Trophoblast cell (in vitro differentiated cells and primary cell): ENCODE measurements around the gene PPP1R1B.
A peak's percentile ranks its signal among the peaks of the same experiment; 100 is the strongest.

Experiments
- DNase-seq, 2 donors: peaks; one replicate each; pipeline ENCODE4 v3.0.0-alpha.2; 2016
- H2AFZ ChIP-seq: 2 replicates; pipeline ENCODE4 v1.6.1; 2013; ENCODE audit warnings: low read length, moderate library complexity, mild to moderate bottlenecking; ENCODE audit not compliant: insufficient read depth, poor library complexity
- H2AK5ac ChIP-seq: 2 replicates; pipeline ENCODE4 v1.6.1; 2013; ENCODE audit warnings: mild to moderate bottlenecking, low read length
- H2BK120ac ChIP-seq: 2 replicates; pipeline ENCODE4 v1.6.1; 2013; ENCODE audit warnings: low read length, mild to moderate bottlenecking, moderate library complexity; ENCODE audit not compliant: insufficient read depth, poor library complexity
- H2BK12ac ChIP-seq: 2 replicates; pipeline ENCODE4 v1.6.1; 2013; ENCODE audit warnings: mild to moderate bottlenecking, low read length, moderate library complexity
- H2BK5ac ChIP-seq: 2 replicates; pipeline ENCODE4 v1.6.1; 2013; ENCODE audit warnings: low read length, low read depth, moderate library complexity, mild to moderate bottlenecking; ENCODE audit not compliant: poor library complexity
- H3K14ac ChIP-seq: 2 replicates; pipeline ENCODE4 v1.6.1; 2013; ENCODE audit warnings: mild to moderate bottlenecking, low read length
- H3K18ac ChIP-seq: 2 replicates; pipeline ENCODE4 v1.6.1; 2013; ENCODE audit warnings: mild to moderate bottlenecking, low read length
- H3K23ac ChIP-seq: 2 replicates; pipeline ENCODE4 v1.6.1; 2013; ENCODE audit warnings: low read length
- H3K27ac ChIP-seq: 2 replicates; pipeline ENCODE4 v1.5.1; 2013; ENCODE audit warnings: low read depth, mild to moderate bottlenecking, inconsistent platforms, low read length, moderate library complexity
- H3K27me3 ChIP-seq: 2 replicates; pipeline ENCODE4 v1.6.1; 2013; ENCODE audit warnings: inconsistent platforms, mild to moderate bottlenecking, low read length, moderate library complexity; ENCODE audit not compliant: insufficient read depth
- H3K36me3 ChIP-seq, 2 experiments: 1 replicate in 1 of 2; 2 replicates in 1 of 2; pipeline ENCODE4 v1.6.1; 2013; ENCODE audit warnings: low read length in 2 of 2, mild to moderate bottlenecking in 2 of 2, moderate library complexity in 1 of 2; ENCODE audit not compliant: insufficient read depth in 2 of 2, control insufficient read depth in 1 of 2
- H3K4ac ChIP-seq: 2 replicates; pipeline ENCODE4 v1.6.1; 2013; ENCODE audit warnings: low read depth, mild to moderate bottlenecking, low read length, moderate library complexity
- H3K4me1 ChIP-seq, 2 experiments: 1 replicate in 1 of 2; 2 replicates in 1 of 2; pipeline ENCODE4 v1.6.1; 2013; ENCODE audit warnings: low read length in 2 of 2, mild to moderate bottlenecking in 2 of 2, moderate library complexity in 1 of 2; ENCODE audit not compliant: insufficient read depth in 2 of 2, control insufficient read depth in 1 of 2
- H3K4me2 ChIP-seq: 2 replicates; pipeline ENCODE4 v1.6.1; 2013; ENCODE audit warnings: inconsistent platforms, mild to moderate bottlenecking, low read length, moderate library complexity
- H3K4me3 ChIP-seq: 2 replicates; pipeline ENCODE4 v1.5.1; 2013; ENCODE audit warnings: mild to moderate bottlenecking, low read depth, low read length, inconsistent platforms
- H3K79me1 ChIP-seq: one replicate; pipeline ENCODE4 v1.6.1; 2013; ENCODE audit warnings: low read length
- H3K79me2 ChIP-seq: 2 replicates; pipeline ENCODE4 v1.6.1; 2013; ENCODE audit warnings: low read length, mild to moderate bottlenecking; ENCODE audit not compliant: control insufficient read depth, insufficient read depth, poor library complexity
- H3K9ac ChIP-seq: 2 replicates; pipeline ENCODE4 v1.6.1; 2013; ENCODE audit warnings: mild to moderate bottlenecking, low read length
- H3K9me3 ChIP-seq: 2 replicates; pipeline ENCODE4 v1.6.1; 2013; ENCODE audit warnings: low read depth, mild to moderate bottlenecking, control low read depth, inconsistent platforms, low read length; ENCODE audit not compliant: insufficient read depth
- H4K12ac ChIP-seq: 2 replicates; pipeline ENCODE4 v1.6.1; 2013; ENCODE audit warnings: low read depth, mild to moderate bottlenecking, low read length, moderate library complexity
- H4K8ac ChIP-seq: 2 replicates; pipeline ENCODE4 v1.6.1; 2013; ENCODE audit warnings: low read depth, mild to moderate bottlenecking, low read length, moderate library complexity
- H4K91ac ChIP-seq: one replicate; pipeline ENCODE4 v1.6.1; 2013; ENCODE audit warnings: low read depth, mild to moderate bottlenecking, low read length, moderate library complexity
- WGBS: extraction: QIAGEN DNeasy Blood & Tissue Kit; methylation state at CpG from one replicate; pipeline ENCODE4 v1.1.7; 2013; ENCODE audit warnings: missing lambda C conversion rate; ENCODE audit not compliant: insufficient read length, insufficient coverage; ENCODE audit errors: extremely low coverage; 5-methylcytosine and 5-hydroxymethylcytosine counted together

Gene PPP1R1B

GRCh38 chr17:39617446-39618245 is 9.1 kb upstream of the PPP1R1B start:
- H2AFZ ChIP-seq, result no peak overlapping the region
- H3K9ac ChIP-seq, result no peak overlapping the region
- no peak overlapping the region for H3K4ac ChIP-seq
- no peaks in the 10 kb centered on the region for H3K79me2 ChIP-seq
- H4K8ac ChIP-seq, result no peak overlapping the region
- H3K14ac ChIP-seq, result no peak overlapping the region
- peaks cover 47% of the 10 kb centered on the region for H3K27me3 ChIP-seq
- peak in 1 of 2 donors; percentile 36 for DNase-seq
- no peak overlapping the region for H2AK5ac ChIP-seq
- peak overlapping the region; percentile 39 for H3K4me3 ChIP-seq
- no peak overlapping the region for H4K91ac ChIP-seq
- peak overlapping the region; percentile 76 for H3K4me2 ChIP-seq
- H3K9me3 ChIP-seq, result peaks cover 6% of the 10 kb centered on the region
- WGBS, result no CpG with 5 or more reads among the region's 79 CpGs
- no peak overlapping the region for H2BK5ac ChIP-seq
- H2BK12ac ChIP-seq, result no peak overlapping the region
- H3K18ac ChIP-seq, result no peak overlapping the region
- H3K4me1 ChIP-seq, result peaks cover 2 to 3% of the 10 kb centered on the region in 2 experiments
- no peak overlapping the region for H3K27ac ChIP-seq
- no peaks in the 10 kb centered on the region for H3K36me3 ChIP-seq
- H2BK120ac ChIP-seq, result no peak overlapping the region
- H3K23ac ChIP-seq, result no peak overlapping the region
- H3K79me1 ChIP-seq, result no peaks in the 10 kb centered on the region
- H4K12ac ChIP-seq, result no peak overlapping the region

GRCh38 chr17:39618246-39618913 is 8.4 kb upstream of the PPP1R1B start:
- no peak overlapping the region for H4K91ac ChIP-seq
- peak overlapping the region; percentile 76 for H3K4me2 ChIP-seq
- no peak overlapping the region for H2AFZ ChIP-seq
- no peak overlapping the region for H4K12ac ChIP-seq
- no peak overlapping the region for H4K8ac ChIP-seq
- H2AK5ac ChIP-seq, result no peak overlapping the region
- H3K27ac ChIP-seq, result no peak overlapping the region
- no peak overlapping the region for H2BK120ac ChIP-seq
- H3K9me3 ChIP-seq, result peaks cover 6% of the 10 kb centered on the region
- H3K4ac ChIP-seq, result no peak overlapping the region
- DNase-seq, result peak in 1 of 2 donors; percentile 24
- no peak overlapping the region for H3K14ac ChIP-seq
- H3K79me1 ChIP-seq, result no peaks in the 10 kb centered on the region
- no CpG with 5 or more reads among the region's 33 CpGs for WGBS
- no peaks in the 10 kb centered on the region for H3K79me2 ChIP-seq
- no peak overlapping the region for H3K9ac ChIP-seq
- H3K23ac ChIP-seq, result no peak overlapping the region
- peaks cover 47% of the 10 kb centered on the region for H3K27me3 ChIP-seq
- H3K18ac ChIP-seq, result no peak overlapping the region
- H3K4me1 ChIP-seq, result peaks cover 2 to 3% of the 10 kb centered on the region in 2 experiments
- H2BK12ac ChIP-seq, result no peak overlapping the region
- H3K4me3 ChIP-seq, result no peak overlapping the region
- H3K36me3 ChIP-seq, result no peaks in the 10 kb centered on the region
- no peak overlapping the region for H2BK5ac ChIP-seq

GRCh38 chr17:39618956-39619785 is 7.6 kb upstream of the PPP1R1B start:
- Histone ChIP-seq H2BK12ac (no peak overlapping the region), H3K27me3 (peaks cover 43% of the 10 kb centered on the region), H3K4me2 (no peak overlapping the region), H3K27ac (no peak overlapping the region), H3K18ac (no peak overlapping the region), H3K79me2 (no peaks in the 10 kb centered on the region), H3K36me3 (no peaks in the 10 kb centered on the region), H3K4me3 (no peak overlapping the region), H3K4me1 (peaks cover 2 to 3% of the 10 kb centered on the region in 2 experiments), H4K8ac (no peak overlapping the region), H3K23ac (no peak overlapping the region), H3K14ac (no peak overlapping the region), H3K79me1 (no peaks in the 10 kb centered on the region), H2BK5ac (no peak overlapping the region), H3K4ac (no peak overlapping the region), H2BK120ac (no peak overlapping the region), H2AK5ac (no peak overlapping the region), H3K9me3 (peaks cover 3% of the 10 kb centered on the region), H3K9ac (no peak overlapping the region), H4K91ac (no peak overlapping the region), H2AFZ (no peak overlapping the region), H4K12ac (no peak overlapping the region)
- WGBS, result no CpG with 5 or more reads among the region's 13 CpGs
- no peak for DNase-seq

GRCh38 chr17:39619786-39620101 is 7.0 kb upstream of the PPP1R1B start:
- no peak overlapping the region for H3K4me2 ChIP-seq
- H3K18ac ChIP-seq, result no peak overlapping the region
- no peaks in the 10 kb centered on the region for H3K36me3 ChIP-seq
- H3K4ac ChIP-seq, result no peak overlapping the region
- H3K79me1 ChIP-seq, result no peaks in the 10 kb centered on the region
- no peak overlapping the region for H3K27ac ChIP-seq
- no peak overlapping the region for H4K12ac ChIP-seq
- no peak overlapping the region for H3K4me3 ChIP-seq
- H3K23ac ChIP-seq, result no peak overlapping the region
- WGBS, result no CpG with 5 or more reads among the region's 1 CpG
- no peak overlapping the region for H2BK5ac ChIP-seq
- H2AFZ ChIP-seq, result no peak overlapping the region
- peaks cover 3% of the 10 kb centered on the region for H3K9me3 ChIP-seq
- H3K27me3 ChIP-seq, result peaks cover 40% of the 10 kb centered on the region
- no peak overlapping the region for H2BK12ac ChIP-seq
- H4K91ac ChIP-seq, result no peak overlapping the region
- no peak overlapping the region for H2AK5ac ChIP-seq
- no peak overlapping the region for H4K8ac ChIP-seq
- peaks cover 2 to 3% of the 10 kb centered on the region in 2 experiments for H3K4me1 ChIP-seq
- H3K79me2 ChIP-seq, result no peaks in the 10 kb centered on the region
- H3K14ac ChIP-seq, result no peak overlapping the region
- H3K9ac ChIP-seq, result no peak overlapping the region
- DNase-seq, result no peak
- H2BK120ac ChIP-seq, result no peak overlapping the region
